OCI-M2 (cell line): ENCODE results near the gene TRIM65.
"Not testable (repeated sequence)": the region's sequence is repeated elsewhere in the genome, so short reads cannot be mapped to it uniquely, and the experiment has no call there.

Experiments used
- DNase-seq: peaks from one replicate; lab custom pipeline; 2025; ENCODE audit not compliant: unreplicated experiment; lab: John Stamatoyannopoulos, UW

Gene TRIM65

GRCh38 chr17:75876190-75876937 is 20.4 kb downstream of the TRIM65 start:
- no peak for DNase-seq

DNA sequence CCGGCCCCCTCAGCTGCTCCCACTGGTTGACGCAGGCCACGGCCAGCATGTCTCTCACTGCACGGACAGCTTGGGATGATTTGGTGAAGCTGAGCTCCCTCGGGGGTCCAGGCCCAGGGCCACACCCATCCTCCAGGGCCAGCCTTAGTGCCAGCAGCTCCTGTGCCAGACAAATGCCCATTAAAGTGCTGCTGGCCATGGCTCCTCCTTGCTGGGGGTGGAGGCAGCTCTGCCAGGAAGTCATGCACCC is 20.9 kb downstream of the TRIM65 start:
- no peak for DNase-seq

DNA sequence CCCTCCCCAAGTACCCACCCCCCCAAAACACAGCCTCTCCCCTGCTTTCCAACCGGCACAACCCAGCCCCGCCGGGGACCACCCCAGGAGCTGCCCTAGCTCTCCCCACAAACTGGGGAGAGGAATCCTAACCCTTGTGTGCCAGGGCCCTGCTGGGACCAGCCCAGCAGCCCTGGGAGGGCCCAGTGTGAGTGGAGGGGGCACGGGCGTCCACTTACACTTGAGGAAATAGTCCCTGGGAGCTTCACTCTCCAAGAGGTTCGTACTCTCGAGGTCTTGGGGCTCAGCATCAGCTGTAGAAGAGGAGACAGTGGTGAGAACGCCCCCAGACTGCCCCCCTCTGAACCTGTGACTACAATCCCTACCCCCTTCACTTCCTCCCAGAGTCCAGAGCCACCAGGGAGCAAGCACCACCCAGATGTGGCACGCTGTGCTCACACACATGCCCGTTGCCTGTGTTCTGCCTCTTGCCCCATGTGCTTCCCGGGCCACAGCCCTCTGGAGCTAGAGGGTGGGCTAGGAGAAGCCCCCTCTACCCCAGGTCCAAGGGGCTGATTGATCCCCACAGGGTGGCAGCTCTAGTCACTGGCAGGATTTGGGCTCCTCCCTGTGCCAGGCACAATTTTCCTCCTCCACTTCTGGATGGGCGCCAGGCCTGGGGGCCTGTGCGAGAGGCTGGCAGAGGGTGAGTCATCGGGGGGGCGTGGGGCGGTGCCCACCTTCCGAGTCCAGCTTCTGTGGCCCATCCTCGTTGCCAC is 21.4 kb downstream of the TRIM65 start:
- no peak for DNase-seq

DNA sequence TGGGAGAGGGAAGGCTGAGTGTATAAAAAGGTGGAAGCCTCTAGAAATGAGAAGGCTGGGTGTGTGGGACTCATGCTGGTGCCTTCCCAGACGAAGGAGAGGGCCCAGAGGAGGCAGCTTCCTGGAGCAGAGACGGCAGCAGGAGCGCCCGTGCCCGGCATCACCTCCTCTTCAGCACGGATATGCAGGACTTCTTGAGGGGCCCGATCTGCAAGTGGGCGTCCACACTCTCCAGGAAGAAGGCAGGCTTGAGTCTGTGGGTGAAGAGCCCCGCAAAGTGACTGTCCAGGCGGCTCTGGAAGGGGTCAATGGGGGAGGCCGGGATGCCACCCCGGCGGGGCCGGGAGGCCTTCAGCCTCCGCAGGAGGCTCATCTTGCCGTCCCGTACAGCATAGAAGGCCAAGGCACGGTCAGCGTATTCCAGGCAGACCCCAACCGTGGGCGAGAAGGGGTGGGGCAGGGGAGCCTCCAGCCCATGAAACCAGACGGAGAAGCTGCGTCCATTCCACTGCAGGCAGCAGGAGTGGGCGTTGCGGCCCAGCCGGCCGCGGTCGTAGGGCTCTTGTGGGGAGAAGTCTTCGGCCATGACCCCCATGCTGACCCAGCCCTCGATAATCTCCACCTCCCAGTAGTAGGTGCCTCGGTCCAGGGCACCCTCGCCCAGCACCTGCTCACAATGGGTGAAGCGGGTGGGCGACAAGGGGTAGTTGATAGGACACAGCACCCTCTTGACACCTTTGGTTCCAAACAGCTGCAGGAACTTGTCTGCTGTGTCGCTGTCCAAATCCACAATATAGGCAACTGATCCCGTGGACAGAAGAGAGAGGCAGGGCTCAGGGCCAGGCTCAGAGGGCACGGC is 22.2 kb downstream of the TRIM65 start:
- DNase-seq: no peak

DNA sequence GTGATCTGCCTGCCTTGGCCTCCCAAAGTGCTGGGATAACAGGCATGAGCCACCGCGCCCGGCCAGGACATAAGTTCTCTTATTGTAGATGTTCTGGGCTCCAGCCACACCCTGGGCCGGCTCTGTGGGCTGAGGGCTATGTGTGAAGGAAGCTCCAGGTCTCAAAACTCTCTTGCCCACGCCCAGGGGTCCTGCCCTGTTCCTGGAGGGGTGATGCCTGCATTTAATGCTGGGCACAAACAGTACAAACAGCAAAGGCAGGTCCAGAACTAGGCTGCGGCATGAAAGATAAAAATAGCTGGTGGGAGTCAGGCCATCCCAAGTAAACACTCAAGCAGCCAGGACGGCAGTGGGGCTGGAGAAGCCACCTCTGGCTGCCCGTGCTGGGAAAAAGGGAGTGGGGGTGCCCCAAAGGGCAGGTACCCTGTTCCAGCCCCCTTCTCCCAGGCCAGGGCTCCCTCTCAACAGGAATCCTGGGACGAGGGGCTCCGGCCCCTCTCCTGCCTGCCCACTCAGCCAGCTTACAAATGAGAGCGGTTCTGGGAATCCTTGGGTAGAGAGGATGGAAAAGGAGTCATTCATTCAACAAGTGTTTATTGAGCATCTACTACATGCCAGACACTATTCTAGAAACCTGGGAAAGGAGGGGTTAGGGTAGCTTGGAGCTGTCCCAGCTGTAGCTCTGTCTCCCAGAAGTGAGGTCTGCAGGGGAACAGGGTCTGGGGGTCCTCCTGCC is 23.0 kb downstream of the TRIM65 start:
- no peak for DNase-seq

- no peak for DNase-seq
Observed at GRCh38 chr17:75872434-75873351, 24.1 kb downstream of the TRIM65 start.

- not testable (repeated sequence) for DNase-seq
Observed at GRCh38 chr17:75870228-75870627, 26.5 kb downstream of the TRIM65 start.

DNA sequence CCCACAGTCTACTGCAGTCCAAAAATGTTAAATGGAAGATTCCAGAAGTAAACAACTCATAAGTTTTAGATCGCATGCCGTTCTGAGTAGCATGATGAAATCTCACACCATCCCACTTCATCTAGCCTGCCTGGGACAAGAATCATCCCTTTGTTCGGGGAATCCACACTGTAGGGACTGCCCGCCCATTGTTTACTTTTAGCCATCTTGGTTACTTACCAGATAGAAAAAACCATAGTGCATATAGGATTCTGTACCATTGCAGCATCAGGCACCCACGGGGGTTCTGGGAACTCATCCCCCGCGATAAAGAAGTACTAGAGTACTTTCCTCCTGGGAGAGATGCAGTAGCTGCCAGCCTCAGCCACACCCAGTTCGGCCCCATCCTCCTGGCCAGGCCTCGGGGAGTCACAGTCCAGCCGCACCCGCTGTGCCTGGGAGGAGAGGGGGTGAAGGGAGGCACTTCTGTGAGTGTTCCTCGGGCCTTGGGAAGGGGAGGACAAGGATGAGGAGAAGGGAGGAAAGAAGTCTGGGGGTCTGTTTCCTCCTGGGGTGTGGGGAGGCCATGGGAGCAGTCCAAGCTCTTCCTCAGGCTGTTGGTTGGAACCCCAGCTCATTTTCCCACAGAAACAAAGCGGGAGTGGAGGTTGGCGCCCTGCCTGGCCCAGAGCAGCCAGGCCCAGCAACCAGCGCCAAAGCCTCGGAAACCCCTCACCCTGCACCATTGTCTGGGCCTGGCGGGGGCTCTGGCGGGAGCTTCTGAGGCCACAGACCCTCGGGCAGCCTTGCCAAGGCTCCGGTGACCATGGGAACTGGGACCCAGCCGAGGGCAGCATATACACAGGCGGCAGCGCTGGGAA is 27.2 kb downstream of the TRIM65 start:
- DNase-seq: no peak

- DNase-seq: not testable (repeated sequence)
Observed at GRCh38 chr17:75868730-75869281, 27.9 kb downstream of the TRIM65 start.

GRCh38 chr17:75865404-75866188 is 31.2 kb downstream of the TRIM65 start:
- not testable (repeated sequence) for DNase-seq

- DNase-seq: not testable (repeated sequence)
Observed at GRCh38 chr17:75864887-75865286, 31.9 kb downstream of the TRIM65 start.

DNA sequence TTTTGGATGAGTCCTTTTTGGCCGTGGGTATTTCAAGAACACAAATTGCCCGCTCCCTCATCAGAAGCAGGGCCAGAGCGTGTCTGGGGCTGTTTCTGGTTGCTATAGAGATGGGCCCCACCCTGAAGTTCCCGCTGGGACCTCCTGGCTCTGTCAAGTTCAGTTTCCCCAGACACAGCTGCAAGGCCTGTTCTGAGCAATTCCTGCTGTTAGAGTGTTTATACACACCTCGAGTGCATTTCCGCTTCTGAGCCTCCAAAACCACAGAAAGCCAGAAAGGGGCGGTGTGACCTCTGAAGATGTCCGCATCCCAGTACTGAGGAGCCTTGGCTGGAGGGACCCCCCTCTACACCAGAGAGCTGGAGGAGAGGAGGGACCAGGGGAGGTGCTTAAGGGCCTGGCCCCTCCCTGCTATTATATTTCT is 32.3 kb downstream of the TRIM65 start:
- no peak for DNase-seq

- DNase-seq: no peak
Observed at GRCh38 chr17:75861927-75862317, 34.8 kb downstream of the TRIM65 start.

DNA sequence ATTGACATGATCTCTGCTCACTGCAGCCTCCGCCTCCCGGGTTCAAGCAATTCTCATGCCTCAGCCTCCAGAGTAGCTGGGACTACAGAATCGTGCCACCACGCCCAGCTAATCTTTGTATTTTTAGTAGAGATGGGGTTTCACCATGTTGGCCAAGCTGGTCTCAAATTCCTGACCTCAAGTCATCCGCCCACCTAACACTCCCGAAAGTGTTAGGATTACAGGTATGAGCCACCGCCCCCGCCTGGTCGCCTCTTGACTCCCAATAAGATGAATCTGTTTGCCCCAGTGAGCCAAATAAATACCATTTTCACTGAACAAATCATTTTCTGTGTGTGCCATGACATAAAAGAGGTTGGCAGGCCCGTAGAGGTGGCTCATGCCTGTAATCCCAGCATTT is 37.4 kb downstream of the TRIM65 start:
- DNase-seq: not testable (repeated sequence)

DNA sequence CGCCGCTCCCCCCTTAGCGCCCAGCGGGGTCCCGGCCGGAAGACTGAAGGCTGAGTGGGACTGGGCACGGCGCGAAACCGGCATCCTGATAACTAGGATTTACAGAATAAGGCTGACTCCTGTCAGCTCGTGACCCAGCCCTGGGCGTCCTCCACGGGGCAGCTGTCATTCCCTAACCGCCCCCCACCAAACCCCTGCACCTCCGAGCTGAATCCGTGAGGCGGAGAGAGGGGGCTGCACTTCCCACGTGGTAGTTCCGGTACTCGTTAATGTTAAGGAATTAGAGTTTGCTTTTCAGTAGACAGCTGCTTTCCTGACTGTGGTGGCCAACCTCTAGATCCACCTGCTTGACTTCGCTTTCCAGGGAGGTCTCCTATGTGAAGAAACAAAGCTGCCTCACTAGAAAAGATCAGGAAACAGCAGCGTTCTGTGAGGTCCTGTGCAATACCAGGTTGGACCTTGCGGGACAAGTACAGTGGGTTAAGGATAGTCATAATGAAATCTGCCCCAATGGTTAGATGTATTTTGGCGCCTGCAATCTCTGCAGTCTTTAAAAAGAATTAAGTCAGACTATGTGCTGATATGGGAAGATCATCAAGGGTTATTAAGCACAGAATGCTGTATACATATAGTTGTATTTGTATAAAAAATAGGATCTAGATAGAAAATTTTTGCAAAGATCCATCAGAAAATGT is 40.5 kb downstream of the TRIM65 start:
- no peak for DNase-seq

DNA sequence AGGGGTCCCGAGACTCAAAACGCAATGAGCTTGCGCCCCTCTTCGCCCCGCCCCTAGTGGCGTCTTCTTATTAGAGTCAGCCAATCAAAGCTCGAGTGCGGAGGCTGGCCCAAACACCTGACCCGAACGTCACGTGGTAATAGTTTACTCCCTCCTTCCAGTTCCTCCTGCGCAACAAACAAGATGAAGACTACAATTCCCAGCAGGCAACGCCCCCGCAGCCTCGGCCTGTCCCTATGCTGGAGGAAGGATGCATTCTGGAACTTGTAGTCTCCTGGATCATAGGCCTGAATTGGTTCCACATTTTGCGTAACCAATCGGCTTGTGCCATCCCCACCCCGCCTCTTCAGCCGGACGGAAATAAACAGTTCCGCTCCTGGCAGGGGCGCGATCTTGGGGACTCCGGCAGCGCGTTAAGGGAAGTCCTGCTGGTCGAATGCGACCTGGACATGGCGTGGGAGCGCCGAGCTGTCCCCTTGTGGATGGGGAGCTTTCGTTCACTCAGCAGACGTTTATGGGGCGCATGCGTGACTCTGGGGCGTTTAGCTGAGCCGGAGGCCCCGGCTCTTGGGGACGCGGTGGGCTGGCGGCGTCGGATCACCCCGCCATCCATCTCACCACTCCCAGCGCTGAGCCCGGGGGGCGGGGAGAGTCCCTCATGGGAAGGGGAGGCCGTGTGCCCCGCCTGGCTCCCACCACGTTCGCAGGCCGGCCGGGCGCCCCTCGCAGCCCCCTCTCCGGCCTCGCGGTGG is 41.3 kb downstream of the TRIM65 start, which contains the start of gene WBP2:
Gene WBP2 (minus strand): TSS at position 26 of the 752 bp plus-strand sequence. CDS start 38 bp downstream, outside the sequence.
- DNase-seq: peak; percentile 90
